ENCODE data around the gene CENPV. TPM values are rescaled to one million over a fixed set of nuclear protein-coding genes. Genes with fewer than 3 reads are reported as not detected.
"Not testable (repeated sequence)": the region's sequence is repeated elsewhere in the genome, so short reads cannot be mapped to it uniquely, and the experiment has no call there.

CENPV gene
- total RNA-seq, 4 donors from 2014 or later, result 27.0 to 156 (median 57.1) TPM

DNA sequence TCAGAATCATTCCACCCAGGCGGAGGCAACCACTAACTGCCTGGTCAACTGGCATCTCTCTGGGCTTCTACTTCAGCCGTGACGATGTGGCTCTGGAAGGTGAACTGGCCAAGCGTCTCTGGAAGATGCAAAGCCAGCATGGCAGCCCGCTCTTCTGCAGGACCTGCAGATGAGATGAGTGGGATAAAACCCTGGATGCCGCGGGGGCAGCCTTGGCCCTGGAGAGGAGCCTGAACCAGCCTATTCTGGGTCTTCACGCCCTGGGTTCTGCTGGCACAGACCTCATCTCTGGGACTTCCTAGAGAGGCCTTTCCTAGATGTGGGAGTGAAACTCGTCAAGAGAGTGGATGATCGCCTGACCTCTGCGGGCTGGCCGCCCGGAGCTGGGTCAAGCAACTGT is 38.2 kb upstream of the CENPV start:
- TF ChIP-seq EP300 (IDR thresholded peaks at IDR 0.05; ENCODE audit: low read depth) (no peak), POLR2AphosphoS5 (IDR thresholded peaks at IDR 0.05) (no peak), POLR2A (IDR thresholded peaks at IDR 0.05) (no peak), CTCF (IDR thresholded peaks at IDR 0.05) (no peak)
- intact Hi-C loops (cut with DNase I; ENCODE audit: low total_unique reads) (no loop called here), in situ Hi-C loops (cut with MboI; ENCODE audit: low pct_ligation_motif_present in 1 of 4, low pct_unique_long_range_greater_than_20kb in 1 of 4, low sequenced_read_pairs in 3 of 4) (no loop called here)
- WGBS, 2 donors (ENCODE audit: low coverage in 1 of 2), result 95% methylated on average over 13 of the region's 13 CpGs; no CpG with 5 or more reads in 1 of the 2 donors
- H3K9me3 ChIP-seq, result no peaks in the 10 kb centered on the region
- no peaks in the 10 kb centered on the region for H3K36me3 ChIP-seq
- no peak overlapping the region for H3K4me3 ChIP-seq
- H3K27ac ChIP-seq, result no peak overlapping the region
- peaks cover 0 to 9% (median 6%) of the 10 kb centered on the region in 4 donors for H3K4me1 ChIP-seq
- no peak for DNase-seq
- no peaks in the 10 kb centered on the region for H3K27me3 ChIP-seq

DNA sequence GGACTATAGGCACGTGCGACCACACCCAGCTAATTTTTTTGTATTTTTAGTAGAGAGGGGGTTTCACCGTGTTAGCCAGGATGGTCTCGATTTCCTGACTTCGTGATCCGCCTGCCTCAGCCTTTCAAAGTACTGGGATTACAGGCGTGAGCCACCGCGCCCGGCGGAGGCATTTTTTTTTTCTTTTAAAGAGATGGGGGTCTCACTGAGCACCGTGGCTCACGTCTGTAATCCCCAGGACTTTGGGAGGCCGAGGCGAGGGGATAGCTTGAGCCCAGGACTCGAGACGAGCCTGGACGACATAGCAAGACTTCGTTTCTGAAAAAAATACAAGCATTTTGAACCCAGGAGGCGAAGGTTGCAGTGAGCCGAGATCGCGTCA is 32.8 kb upstream of the CENPV start:
- in situ Hi-C loops (cut with MboI; ENCODE audit: low pct_ligation_motif_present in 1 of 4, low pct_unique_long_range_greater_than_20kb in 1 of 4, low sequenced_read_pairs in 3 of 4), result loop anchor here in 2 of 4 donors (10.0 kb wide), 1 partner anchor 49 kb away; no protein-coding TSS in a partner anchor
- not testable (repeated sequence) for H3K9me3 ChIP-seq, H3K27me3 ChIP-seq, H3K36me3 ChIP-seq, DNase-seq
- 0 to 50% methylated on average over 3 to 23 of the region's 23 CpGs for WGBS, 2 donors (ENCODE audit: low coverage in 1 of 2)
- H3K27ac ChIP-seq, result peak overlapping the region; percentile 66 to 86 (median 70)
- H3K4me3 ChIP-seq, result peak overlapping the region in 3 of 4 donors; percentile 30 to 66 (median 43)
- intact Hi-C loops (cut with DNase I; ENCODE audit: low total_unique reads), result loop anchor here (10.0 kb wide), 1 partner anchor 59 kb away; no protein-coding TSS in a partner anchor
- peaks cover 14 to 51% (median 34%) of the 10 kb centered on the region in 4 donors for H3K4me1 ChIP-seq

- DNase-seq, result no peak
- WGBS, 2 donors (ENCODE audit: low coverage in 1 of 2), result 50 to 52% methylated on average over 3 to 5 of the region's 5 CpGs
- Histone ChIP-seq H3K27ac (peak overlapping the region in 1 of 4 donors; percentile 86), H3K4me1 (peaks cover 14 to 58% (median 34%) of the 10 kb centered on the region in 4 donors), H3K9me3 (no peaks in the 10 kb centered on the region), H3K27me3 (no peaks in the 10 kb centered on the region), H3K36me3 (peaks cover 0 to 10% (median 5%) of the 10 kb centered on the region in 4 donors), H3K4me3 (no peak overlapping the region)
- in situ Hi-C loops (cut with MboI; ENCODE audit: low pct_ligation_motif_present in 1 of 4, low pct_unique_long_range_greater_than_20kb in 1 of 4, low sequenced_read_pairs in 3 of 4) (loop anchor here in 2 of 4 donors (10.0 kb wide), 1 partner anchor 50 kb away; no protein-coding TSS in a partner anchor), intact Hi-C loops (cut with DNase I; ENCODE audit: low total_unique reads) (loop anchor here (10.0 kb wide), 1 partner anchor 60 kb away; no protein-coding TSS in a partner anchor)
- TF ChIP-seq POLR2A (IDR thresholded peaks at IDR 0.05) (no peak), CTCF (IDR thresholded peaks at IDR 0.05) (no peak), EP300 (IDR thresholded peaks at IDR 0.05; ENCODE audit: low read depth) (no peak), POLR2AphosphoS5 (IDR thresholded peaks at IDR 0.05) (no peak)
Measured at GRCh38 chr17:16384557-16384956, 31.3 kb upstream of the CENPV start.

DNA sequence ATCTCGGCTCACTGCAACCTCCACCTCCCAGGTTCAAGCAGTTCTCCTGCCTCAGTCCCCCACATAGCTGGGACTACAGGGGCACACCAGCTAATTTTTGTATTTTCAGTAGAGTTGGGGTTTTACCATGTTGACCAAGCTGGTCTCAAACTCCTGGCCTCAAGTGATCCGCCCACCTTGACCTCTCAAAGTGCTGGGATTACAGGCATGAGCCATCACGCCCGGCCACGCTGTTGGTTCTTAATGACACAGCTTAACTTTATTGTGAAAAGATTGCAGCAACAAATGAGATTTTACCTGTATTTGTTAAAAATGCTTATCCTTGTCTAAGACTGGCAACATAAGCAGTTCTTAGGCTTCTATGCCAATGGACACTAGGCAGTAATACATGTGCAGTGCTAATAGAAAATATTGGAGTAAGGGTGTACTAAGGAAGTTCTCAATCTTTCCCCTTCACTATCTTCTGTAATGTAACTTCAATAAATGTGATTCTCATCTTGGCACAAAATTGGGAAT is 30.6 kb upstream of the CENPV start:
- no peaks in the 10 kb centered on the region for H3K27me3 ChIP-seq
- TF ChIP-seq POLR2A (IDR thresholded peaks at IDR 0.05) (no peak), POLR2AphosphoS5 (IDR thresholded peaks at IDR 0.05) (no peak), EP300 (IDR thresholded peaks at IDR 0.05; ENCODE audit: low read depth) (no peak), CTCF (IDR thresholded peaks at IDR 0.05) (no peak)
- peaks cover 14 to 65% (median 36%) of the 10 kb centered on the region in 4 donors for H3K4me1 ChIP-seq
- H3K9me3 ChIP-seq, result no peaks in the 10 kb centered on the region
- intact Hi-C loops (cut with DNase I; ENCODE audit: low total_unique reads), result loop anchor here (10.0 kb wide), 1 partner anchor 61 kb away; no protein-coding TSS in a partner anchor
- H3K36me3 ChIP-seq, result peaks cover 0 to 10% (median 5%) of the 10 kb centered on the region in 4 donors
- H3K27ac ChIP-seq, result no peak overlapping the region
- in situ Hi-C loops (cut with MboI; ENCODE audit: low pct_ligation_motif_present in 1 of 4, low pct_unique_long_range_greater_than_20kb in 1 of 4, low sequenced_read_pairs in 3 of 4), result loop anchor here in 2 of 4 donors (10.0 kb wide), 1 partner anchor 51 kb away; no protein-coding TSS in a partner anchor
- no peak for DNase-seq
- 89 to 100% methylated on average over 1 to 5 of the region's 5 CpGs for WGBS, 2 donors (ENCODE audit: low coverage in 1 of 2)
- H3K4me3 ChIP-seq, result no peak overlapping the region

Data from transverse colon (tissue), 4 donors.